IPS-20b (cell line): ENCODE results near the gene SCFD2.
A peak's percentile ranks its signal among the peaks of the same experiment; 100 is the strongest.
"Not testable (repeated sequence)": the region's sequence is repeated elsewhere in the genome, so short reads cannot be mapped to it uniquely, and the experiment has no call there.

Source experiments
- H3K27ac ChIP-seq: one replicate; pipeline ENCODE4 v1.5.1; 2013; ENCODE audit warnings: low read length
- H3K27me3 ChIP-seq: 2 replicates; pipeline ENCODE4 v1.6.1; 2013; ENCODE audit warnings: mild to moderate bottlenecking, low read length, inconsistent platforms; ENCODE audit not compliant: insufficient read depth
- H3K36me3 ChIP-seq: 2 replicates; pipeline ENCODE4 v1.6.1; 2013; ENCODE audit warnings: low read depth, mild to moderate bottlenecking, inconsistent platforms, low read length, moderate library complexity; ENCODE audit not compliant: insufficient read depth
- H3K4me1 ChIP-seq: 2 replicates; pipeline ENCODE4 v1.6.1; 2013; ENCODE audit warnings: mild to moderate bottlenecking, control low read depth, inconsistent platforms, low read length, moderate library complexity; ENCODE audit not compliant: insufficient read depth
- H3K4me3 ChIP-seq: 2 replicates; pipeline ENCODE4 v1.5.1; 2013; ENCODE audit warnings: mild to moderate bottlenecking, low read length, inconsistent platforms
- H3K9ac ChIP-seq: 2 replicates; pipeline ENCODE4 v1.6.1; 2013; ENCODE audit warnings: low read depth, mild to moderate bottlenecking, inconsistent platforms, low read length, moderate library complexity
- H3K9me3 ChIP-seq: 2 replicates; pipeline ENCODE4 v1.6.1; 2013; ENCODE audit warnings: mild to moderate bottlenecking, low read depth, low read length, inconsistent platforms; ENCODE audit not compliant: insufficient read depth

SCFD2 gene

GRCh38 chr4:52843958-52844357 is 521.9 kb downstream of the SCFD2 start:
- peaks cover 20% of the 10 kb centered on the region; the same call in 1 of the 2 replicates for H3K4me1 ChIP-seq
- H3K9ac ChIP-seq = no peak overlapping the region
- H3K36me3 ChIP-seq = no peaks in the 10 kb centered on the region
- peaks cover 6% of the 10 kb centered on the region; the same call in 1 of the 2 replicates for H3K27me3 ChIP-seq
- H3K4me3 ChIP-seq = no peak overlapping the region
- H3K9me3 ChIP-seq = no peaks in the 10 kb centered on the region
- H3K27ac ChIP-seq = no peak overlapping the region

- no peak overlapping the region for H3K9ac ChIP-seq
- H3K36me3 ChIP-seq = no peaks in the 10 kb centered on the region
- H3K9me3 ChIP-seq = no peaks in the 10 kb centered on the region
- H3K4me3 ChIP-seq = no peak overlapping the region
- H3K27ac ChIP-seq = no peak overlapping the region
- H3K4me1 ChIP-seq = peaks cover 23% of the 10 kb centered on the region; the same call in 1 of the 2 replicates
- H3K27me3 ChIP-seq = peaks cover 6% of the 10 kb centered on the region; the same call in 1 of the 2 replicates
These were observed 522.5 kb downstream of the SCFD2 start for GRCh38 chr4:52843351-52843750.

GRCh38 chr4:52842792-52843191 is 523.1 kb downstream of the SCFD2 start:
- Histone ChIP-seq H3K9ac (no peak overlapping the region), H3K4me1 (peaks cover 29% of the 10 kb centered on the region), H3K27me3 (peaks cover 6% of the 10 kb centered on the region; the same call in 1 of the 2 replicates), H3K4me3 (no peak overlapping the region), H3K36me3 (no peaks in the 10 kb centered on the region), H3K27ac (no peak overlapping the region), H3K9me3 (no peaks in the 10 kb centered on the region)

GRCh38 chr4:52841682-52842456 is 524.0 kb downstream of the SCFD2 start:
- Histone ChIP-seq H3K4me3 (no peak overlapping the region), H3K36me3 (no peaks in the 10 kb centered on the region), H3K9me3 (no peaks in the 10 kb centered on the region), H3K4me1 (peaks cover 34% of the 10 kb centered on the region), H3K9ac (no peak overlapping the region), H3K27ac (no peak overlapping the region), H3K27me3 (peaks cover 6% of the 10 kb centered on the region; the same call in 1 of the 2 replicates)

GRCh38 chr4:52840531-52841370 is 525.1 kb downstream of the SCFD2 start:
- no peak overlapping the region for H3K4me3 ChIP-seq
- H3K27me3 ChIP-seq = peaks cover 6% of the 10 kb centered on the region; the same call in 1 of the 2 replicates
- H3K9me3 ChIP-seq = no peaks in the 10 kb centered on the region
- peaks cover 37% of the 10 kb centered on the region for H3K4me1 ChIP-seq
- 0 out of 2 replicates have a peak overlapping the region, but pooled peaks have one; percentile 14 for H3K9ac ChIP-seq
- H3K27ac ChIP-seq = no peak overlapping the region
- no peaks in the 10 kb centered on the region for H3K36me3 ChIP-seq

GRCh38 chr4:52838729-52839586 is 526.9 kb downstream of the SCFD2 start:
- H3K4me3 ChIP-seq = no peak overlapping the region
- peaks cover 6% of the 10 kb centered on the region; the same call in 1 of the 2 replicates for H3K27me3 ChIP-seq
- peaks cover 47% of the 10 kb centered on the region for H3K4me1 ChIP-seq
- no peak overlapping the region for H3K27ac ChIP-seq
- H3K9me3 ChIP-seq = no peaks in the 10 kb centered on the region
- H3K36me3 ChIP-seq = no peaks in the 10 kb centered on the region
- H3K9ac ChIP-seq = no peak overlapping the region

- Histone ChIP-seq H3K27ac (no peak overlapping the region), H3K4me1 (peaks cover 50% of the 10 kb centered on the region), H3K4me3 (no peak overlapping the region), H3K9ac (no peak overlapping the region), H3K9me3 (no peaks in the 10 kb centered on the region), H3K36me3 (no peaks in the 10 kb centered on the region), H3K27me3 (peaks cover 6% of the 10 kb centered on the region; the same call in 1 of the 2 replicates)
These were observed 527.9 kb downstream of the SCFD2 start for GRCh38 chr4:52837716-52838558.

GRCh38 chr4:52836678-52837077 is 529.2 kb downstream of the SCFD2 start:
- peaks cover 6% of the 10 kb centered on the region; the same call in 1 of the 2 replicates for H3K27me3 ChIP-seq
- H3K9ac ChIP-seq = 0 out of 2 replicates have a peak overlapping the region, but pooled peaks have one; percentile 59
- H3K4me1 ChIP-seq = peaks cover 52% of the 10 kb centered on the region
- no peak overlapping the region for H3K4me3 ChIP-seq
- no peak overlapping the region for H3K27ac ChIP-seq
- H3K36me3 ChIP-seq = no peaks in the 10 kb centered on the region
- no peaks in the 10 kb centered on the region for H3K9me3 ChIP-seq

- no peak overlapping the region for H3K27ac ChIP-seq
- peak overlapping the region; percentile 59; the same call in 1 of the 2 replicates for H3K9ac ChIP-seq
- H3K27me3 ChIP-seq = peaks cover 6% of the 10 kb centered on the region; the same call in 1 of the 2 replicates
- no peaks in the 10 kb centered on the region for H3K9me3 ChIP-seq
- H3K36me3 ChIP-seq = no peaks in the 10 kb centered on the region
- peaks cover 47% of the 10 kb centered on the region for H3K4me1 ChIP-seq
- H3K4me3 ChIP-seq = no peak overlapping the region
These were observed 529.7 kb downstream of the SCFD2 start for GRCh38 chr4:52836120-52836519.

GRCh38 chr4:52834641-52835456 is 531.0 kb downstream of the SCFD2 start:
- not testable (repeated sequence) for H3K9me3 ChIP-seq, H3K36me3 ChIP-seq, H3K27me3 ChIP-seq
- H3K4me1 ChIP-seq = peaks cover 35% of the 10 kb centered on the region
- H3K27ac ChIP-seq = peak overlapping the region; percentile 84
- peak overlapping the region; percentile 46; the same call in 1 of the 2 replicates for H3K4me3 ChIP-seq
- H3K9ac ChIP-seq = peak overlapping the region; percentile 64; the same call in 1 of the 2 replicates
